ENCODE results near the gene RUVBL2. TPM values are rescaled to one million over a fixed set of nuclear protein-coding genes. Genes with fewer than 3 reads are reported as not detected.

The RUVBL2 gene

GRCh38 chr19:49064768-49065611, 71.3 kb downstream of the RUVBL2 start, which contains the start of gene NTF4:
TSS of gene NTF4 (minus strand) at chr19:49064818. CDS start at chr19:49061997, 2,821 bp downstream.
- Histone ChIP-seq H3K4me3 (replicated peaks; ENCODE audit: insufficient read depth, low read length) (no peak within 1 kb of the TSS), H3K27me3 (ENCODE audit: insufficient read depth, poor library complexity, severe bottlenecking) (peaks cover 56% of the 10 kb centered on the region), H3K27ac (replicated peaks) (no peak within 1 kb of the TSS)
- no peak for TF ChIP-seq POLR2AphosphoS5 (IDR thresholded peaks at IDR 0.05; ENCODE audit: low read depth)
- no peak for TF ChIP-seq REST (IDR thresholded peaks at IDR 0.05; ENCODE audit: insufficient replicate concordance, low read depth)
- TF ChIP-seq SPI1 (IDR thresholded peaks at IDR 0.05; ENCODE audit: borderline replicate concordance, low read depth) = no peak
- TF ChIP-seq CTCF (IDR thresholded peaks at IDR 0.05; ENCODE audit: insufficient read depth, low read length) = no peak
- TF ChIP-seq GABPA (IDR thresholded peaks at IDR 0.05; ENCODE audit: low read depth) = no peak
- DNase-seq (ENCODE audit: low read depth in 1 of 2, low spot score in 1 of 2) = no peak

Small RNA genes lying within 50 kb of the gene (microRNA-seq; reads per million reads assigned to microRNA genes)
- gene MIR6798 = not detected
